Activated CD4-positive, alpha-beta T cell treated with anti-CD3 and anti-CD28 coated beads, Interleukin-2, amount 10 ng/mL, durations not matched to agents 7 days and 5 days (primary cell): Measurements from ENCODE around the gene CCDC74A. TPM values are rescaled to one million over a fixed set of nuclear protein-coding genes. Genes with fewer than 3 reads are reported as not detected.
"Not testable (repeated sequence)": the region's sequence is repeated elsewhere in the genome, so short reads cannot be mapped to it uniquely, and the experiment has no call there.

Experiments used
- CTCF ChIA-PET: fragments of 350-600 bp; sonication (Branson Sonifier 250); formaldehyde crosslinking; loops from one replicate; lab custom pipeline; 2021; ENCODE audit warnings: antibody characterized with exemption; lab: Charles Lee
- POLR2A ChIA-PET: fragments of 350-600 bp; sonication (Branson Sonifier 250); formaldehyde crosslinking; loops from one replicate; lab custom pipeline; 2021; ENCODE audit warnings: antibody characterized with exemption; lab: Charles Lee
- DNase-seq: peaks from one replicate; pipeline ENCODE4 v3.0.0-alpha.2; 2020
- H3K27ac Mint-ChIP-seq: one replicate; pipeline ENCODE4 v1.8.0; 2021; ENCODE audit warnings: mild to moderate bottlenecking, moderate library complexity, mixed read lengths
- H3K27me3 Mint-ChIP-seq: one replicate; pipeline ENCODE4 v1.8.0; 2021; ENCODE audit warnings: mixed read lengths
- H3K36me3 Mint-ChIP-seq: one replicate; pipeline ENCODE4 v1.8.0; 2021; ENCODE audit warnings: low read depth, mixed read lengths
- H3K4me1 Mint-ChIP-seq: one replicate; pipeline ENCODE4 v1.8.0; 2021; ENCODE audit warnings: mixed read lengths
- H3K4me3 Mint-ChIP-seq: one replicate; pipeline ENCODE4 v1.8.0; 2021; ENCODE audit warnings: mild to moderate bottlenecking, moderate library complexity, mixed read lengths
- H3K9me3 Mint-ChIP-seq: one replicate; pipeline ENCODE4 v1.8.0; 2021; ENCODE audit warnings: mixed read lengths
- total RNA-seq, 2 experiments: library from RNA; stranded (reverse); gene quantifications; one replicate each; pipeline ENCODE4 v1.2.3, GENCODE V29; 2021

CCDC74A gene
- total RNA-seq, 2 experiments from 2014 or later, result 3.0 to 3.2 TPM

- ChIA-PET POLR2A (no interaction called here), CTCF (interaction anchor here (0.9 to 1.7 kb wide), 2 partner anchors 28 to 30 kb away, joined by 3 to 5 read pairs; partner anchors contain the start of gene MZT2A)
- no peak overlapping the region for H3K27ac Mint-ChIP-seq
- no peaks in the 10 kb centered on the region for H3K9me3 Mint-ChIP-seq
- DNase-seq, result no peak
- H3K36me3 Mint-ChIP-seq, result peaks cover 7% of the 10 kb centered on the region
- no peaks in the 10 kb centered on the region for H3K27me3 Mint-ChIP-seq
- H3K4me1 Mint-ChIP-seq, result peaks cover 3% of the 10 kb centered on the region
- H3K4me3 Mint-ChIP-seq, result no peak overlapping the region
These were observed 5.5 kb upstream of the CCDC74A start for GRCh38 chr2:131521961-131522781.

- CTCF ChIA-PET, H3K4me3 Mint-ChIP-seq, DNase-seq, H3K36me3 Mint-ChIP-seq, POLR2A ChIA-PET, H3K9me3 Mint-ChIP-seq, H3K27me3 Mint-ChIP-seq, H3K27ac Mint-ChIP-seq: not testable (repeated sequence)
- H3K4me1 Mint-ChIP-seq, result peaks cover 18% of the 10 kb centered on the region
These were observed 2.4 kb upstream of the CCDC74A start for GRCh38 chr2:131525256-131525655.

GRCh38 chr2:131528981-131529863 is 1.5 kb downstream of the CCDC74A start:
- H3K36me3 Mint-ChIP-seq, POLR2A ChIA-PET, DNase-seq, H3K9me3 Mint-ChIP-seq, CTCF ChIA-PET, H3K27me3 Mint-ChIP-seq: not testable (repeated sequence)
- H3K4me1 Mint-ChIP-seq, result peaks cover 18% of the 10 kb centered on the region
- peak overlapping the region; percentile 34 for H3K4me3 Mint-ChIP-seq
- H3K27ac Mint-ChIP-seq, result peak overlapping the region; percentile 19

- DNase-seq, H3K4me3 Mint-ChIP-seq, H3K36me3 Mint-ChIP-seq, CTCF ChIA-PET, H3K9me3 Mint-ChIP-seq, H3K27ac Mint-ChIP-seq, H3K27me3 Mint-ChIP-seq, POLR2A ChIA-PET: not testable (repeated sequence)
- peaks cover 18% of the 10 kb centered on the region for H3K4me1 Mint-ChIP-seq
These were observed 2.3 kb downstream of the CCDC74A start for GRCh38 chr2:131529864-131530445.

- H3K27me3 Mint-ChIP-seq, H3K27ac Mint-ChIP-seq, CTCF ChIA-PET, H3K36me3 Mint-ChIP-seq, POLR2A ChIA-PET, DNase-seq, H3K4me3 Mint-ChIP-seq, H3K9me3 Mint-ChIP-seq: not testable (repeated sequence)
- H3K4me1 Mint-ChIP-seq, result peaks cover 18% of the 10 kb centered on the region
These were observed 3.1 kb downstream of the CCDC74A start for GRCh38 chr2:131530626-131531344.

GRCh38 chr2:131531547-131532185 is 4.0 kb downstream of the CCDC74A start:
- DNase-seq, H3K36me3 Mint-ChIP-seq, H3K4me3 Mint-ChIP-seq, H3K27me3 Mint-ChIP-seq, H3K27ac Mint-ChIP-seq, H3K9me3 Mint-ChIP-seq, CTCF ChIA-PET, POLR2A ChIA-PET: not testable (repeated sequence)
- H3K4me1 Mint-ChIP-seq, result peaks cover 18% of the 10 kb centered on the region

GRCh38 chr2:131532723-131533608 is 5.3 kb downstream of the CCDC74A start:
- POLR2A ChIA-PET, DNase-seq, CTCF ChIA-PET, H3K27me3 Mint-ChIP-seq, H3K9me3 Mint-ChIP-seq, H3K27ac Mint-ChIP-seq, H3K36me3 Mint-ChIP-seq, H3K4me3 Mint-ChIP-seq: not testable (repeated sequence)
- peaks cover 12% of the 10 kb centered on the region for H3K4me1 Mint-ChIP-seq

GRCh38 chr2:131533609-131534316 is 6.1 kb downstream of the CCDC74A start:
- DNase-seq, CTCF ChIA-PET, H3K4me1 Mint-ChIP-seq, POLR2A ChIA-PET, H3K36me3 Mint-ChIP-seq, H3K4me3 Mint-ChIP-seq, H3K9me3 Mint-ChIP-seq, H3K27ac Mint-ChIP-seq, H3K27me3 Mint-ChIP-seq: not testable (repeated sequence)

- H3K27me3 Mint-ChIP-seq, H3K4me3 Mint-ChIP-seq, H3K36me3 Mint-ChIP-seq, H3K27ac Mint-ChIP-seq, DNase-seq, POLR2A ChIA-PET, H3K9me3 Mint-ChIP-seq, CTCF ChIA-PET, H3K4me1 Mint-ChIP-seq: not testable (repeated sequence)
These were observed 6.6 kb downstream of the CCDC74A start for GRCh38 chr2:131534317-131534672.

GRCh38 chr2:131534965-131535364 is 7.3 kb downstream of the CCDC74A start:
- H3K4me3 Mint-ChIP-seq, H3K4me1 Mint-ChIP-seq, DNase-seq, H3K27ac Mint-ChIP-seq, H3K27me3 Mint-ChIP-seq, POLR2A ChIA-PET, H3K9me3 Mint-ChIP-seq, H3K36me3 Mint-ChIP-seq: not testable (repeated sequence)
- CTCF ChIA-PET, result interaction anchor here (0.6 kb wide), 1 partner anchor 9 kb away, joined by 3 read pairs; no protein-coding TSS in a partner anchor

- Mint-ChIP-seq H3K27ac (no peak overlapping the region), H3K4me3 (no peak overlapping the region), H3K9me3 (no peaks in the 10 kb centered on the region), H3K27me3 (peaks cover 12% of the 10 kb centered on the region), H3K36me3 (no peaks in the 10 kb centered on the region), H3K4me1 (no peaks in the 10 kb centered on the region)
- CTCF ChIA-PET, result interaction anchor here (0.6 kb wide), 1 partner anchor 9 kb away, joined by 3 read pairs; no protein-coding TSS in a partner anchor
- POLR2A ChIA-PET, result no interaction called here
- DNase-seq, result no peak
These were observed 7.8 kb downstream of the CCDC74A start for GRCh38 chr2:131535526-131535925.
